Measurements from ENCODE around the gene FOXN3. TPM values are rescaled to one million over a fixed set of nuclear protein-coding genes. Genes with fewer than 3 reads are reported as not detected.

Gene FOXN3
- total and polyA plus RNA-seq, 2 experiments from 2014 or later: 98.9 to 167 TPM

DNA sequence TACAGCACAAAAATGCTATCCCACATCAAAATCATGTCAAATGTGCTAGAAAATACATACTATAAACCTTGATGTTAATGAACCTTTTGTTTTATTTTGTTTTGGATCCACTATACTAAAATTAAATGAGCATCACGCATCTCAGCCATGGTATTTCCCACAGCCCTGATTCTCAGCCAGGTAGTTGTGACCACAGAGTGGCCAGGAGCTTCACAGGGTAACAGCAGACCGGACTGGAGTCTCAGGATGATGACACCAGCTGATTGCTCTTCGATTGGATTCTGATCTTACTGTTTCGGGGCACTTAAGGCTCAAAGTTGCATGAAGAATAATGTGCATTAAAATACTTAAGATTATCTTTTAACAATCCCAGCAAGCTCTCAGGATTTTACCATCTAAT is 134.8 kb downstream of the FOXN3 start (continued):
- TF ChIP-seq STAT1 (IDR thresholded peaks at IDR 0.05; ENCODE audit: unreplicated experiment) (no peak), NANOG (IDR thresholded peaks at IDR 0.05; ENCODE audit: borderline replicate concordance) (no peak)
- TF ChIP-seq, protein P1, sequence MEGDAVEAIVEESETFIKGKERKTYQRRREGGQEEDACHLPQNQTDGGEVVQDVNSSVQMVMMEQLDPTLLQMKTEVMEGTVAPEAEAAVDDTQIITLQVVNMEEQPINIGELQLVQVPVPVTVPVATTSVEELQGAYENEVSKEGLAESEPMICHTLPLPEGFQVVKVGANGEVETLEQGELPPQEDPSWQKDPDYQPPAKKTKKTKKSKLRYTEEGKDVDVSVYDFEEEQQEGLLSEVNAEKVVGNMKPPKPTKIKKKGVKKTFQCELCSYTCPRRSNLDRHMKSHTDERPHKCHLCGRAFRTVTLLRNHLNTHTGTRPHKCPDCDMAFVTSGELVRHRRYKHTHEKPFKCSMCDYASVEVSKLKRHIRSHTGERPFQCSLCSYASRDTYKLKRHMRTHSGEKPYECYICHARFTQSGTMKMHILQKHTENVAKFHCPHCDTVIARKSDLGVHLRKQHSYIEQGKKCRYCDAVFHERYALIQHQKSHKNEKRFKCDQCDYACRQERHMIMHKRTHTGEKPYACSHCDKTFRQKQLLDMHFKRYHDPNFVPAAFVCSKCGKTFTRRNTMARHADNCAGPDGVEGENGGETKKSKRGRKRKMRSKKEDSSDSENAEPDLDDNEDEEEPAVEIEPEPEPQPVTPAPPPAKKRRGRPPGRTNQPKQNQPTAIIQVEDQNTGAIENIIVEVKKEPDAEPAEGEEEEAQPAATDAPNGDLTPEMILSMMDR (conservative IDR thresholded peaks at IDR 0.05; ENCODE audit: low read depth in 2 of 2): no peak

DNA sequence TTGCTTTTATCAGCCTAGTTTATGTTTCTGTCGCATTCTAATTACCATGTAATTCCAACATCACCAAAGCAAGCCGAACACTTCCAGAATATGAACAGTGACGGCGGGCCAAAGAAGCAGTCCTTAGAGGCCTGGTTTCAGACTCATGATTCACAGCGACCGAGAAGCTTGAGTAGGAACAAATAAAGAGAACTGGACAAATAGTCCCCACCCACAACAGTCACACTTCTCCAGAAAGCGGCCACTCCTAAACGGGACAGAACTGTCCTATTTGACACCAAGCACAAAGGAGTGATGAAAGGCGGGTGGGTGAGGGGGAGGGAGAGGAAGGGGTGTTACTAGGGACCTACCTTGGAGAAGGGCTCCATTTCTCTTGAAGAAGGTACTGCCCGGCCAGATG is 136.4 kb downstream of the FOXN3 start:
- Mint-ChIP-seq H3K27ac (peak overlapping the region; percentile 45; the same call in 1 of the 2 replicates), H3K4me3 (no peak overlapping the region), H3K27me3 (ENCODE audit: insufficient read depth, low read depth, poor library complexity) (peaks cover 7% of the 10 kb centered on the region), H3K4me1 (peaks cover 80% of the 10 kb centered on the region), H3K9me3 (no peaks in the 10 kb centered on the region), H3K36me3 (ENCODE audit: low read depth) (peaks cover 34% of the 10 kb centered on the region)
- H3F3A ChIP-seq (replicated peaks; ENCODE audit: low read depth): 0 out of 2 replicates have a peak, but pooled peaks cover 3% of the 10 kb centered on the region
- H3K79me2 ChIP-seq (replicated peaks; ENCODE audit: insufficient read depth): peaks cover 100% of the 10 kb centered on the region
- peaks cover 49% of the 10 kb centered on the region for H3K4me1 ChIP-seq (ENCODE audit: insufficient read depth)
- no peak overlapping the region for H2AFZ ChIP-seq
- DNase-seq (ENCODE audit: low spot score) (no peak), ATAC-seq (no peak)
- peaks cover 2% of the 10 kb centered on the region; the same call in 1 of the 2 replicates for H3K9me2 ChIP-seq (ENCODE audit: insufficient read depth)
- no peaks in the 10 kb centered on the region; the same call in none of the 2 replicates for H3K36me3 ChIP-seq (ENCODE audit: insufficient read depth)
- H4K20me1 ChIP-seq (replicated peaks; ENCODE audit: insufficient read depth): peaks cover 17% of the 10 kb centered on the region
- no peak for TF ChIP-seq NANOG (IDR thresholded peaks at IDR 0.05; ENCODE audit: borderline replicate concordance)
- TF ChIP-seq, protein P1 (conservative IDR thresholded peaks at IDR 0.05; ENCODE audit: low read depth in 2 of 2): no peak
- TF ChIP-seq STAT1 (IDR thresholded peaks at IDR 0.05; ENCODE audit: unreplicated experiment): no peak
- no peak for TF ChIP-seq POLR2AphosphoS5 (IDR thresholded peaks at IDR 0.05; ENCODE audit: low read depth)
- TF ChIP-seq EZH2 (IDR thresholded peaks at IDR 0.05; ENCODE audit: low read depth, unreplicated experiment): no peak
- no peak overlapping the region for H3K4me3 ChIP-seq
- no peaks in the 10 kb centered on the region for H3K27me3 ChIP-seq (ENCODE audit: insufficient read depth)
- no peak overlapping the region for H3K4me2 ChIP-seq
- H3K27ac ChIP-seq (ENCODE audit: low read depth): no peak overlapping the region

DNA sequence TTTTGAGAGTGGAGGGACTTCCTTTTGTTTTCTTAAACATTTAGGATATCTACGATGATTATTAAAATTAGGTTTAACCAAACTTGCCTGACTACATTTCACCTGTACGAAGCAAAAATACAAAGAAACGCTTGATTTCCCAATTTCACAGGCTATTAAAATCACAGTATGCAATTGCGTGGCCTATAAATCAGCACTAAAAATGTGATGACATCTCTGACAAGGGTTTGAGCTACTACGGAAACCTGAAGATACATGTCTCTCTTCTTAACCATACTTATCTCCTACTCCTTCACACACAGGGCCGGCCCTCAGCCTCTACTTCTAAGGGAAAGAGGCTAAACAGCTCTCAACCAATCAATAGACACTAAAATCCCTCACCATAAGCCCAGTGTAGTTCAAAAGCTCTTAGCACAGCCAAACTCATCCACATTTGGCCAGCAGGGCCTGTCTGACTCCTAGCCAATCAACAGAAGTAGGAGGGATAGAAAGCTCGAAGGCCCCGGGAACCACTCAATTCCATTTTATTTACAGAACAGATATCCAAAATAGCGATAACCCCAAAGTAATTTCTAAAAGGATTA is 137.3 kb downstream of the FOXN3 start:
- Histone ChIP-seq H3K4me3 (no peak overlapping the region), H3K4me2 (no peak overlapping the region), H3K9me2 (ENCODE audit: insufficient read depth) (peaks cover 7% of the 10 kb centered on the region; the same call in 1 of the 2 replicates), H3K4me1 (ENCODE audit: insufficient read depth) (peaks cover 54% of the 10 kb centered on the region), H3K27ac (ENCODE audit: low read depth) (0 out of 2 replicates have a peak overlapping the region, but pooled peaks have one; percentile 2), H3K36me3 (ENCODE audit: insufficient read depth) (no peaks in the 10 kb centered on the region; the same call in none of the 2 replicates), H3K27me3 (ENCODE audit: insufficient read depth) (no peaks in the 10 kb centered on the region), H3F3A (replicated peaks; ENCODE audit: low read depth) (0 out of 2 replicates have a peak, but pooled peaks cover 3% of the 10 kb centered on the region), H2AFZ (no peak overlapping the region), H4K20me1 (replicated peaks; ENCODE audit: insufficient read depth) (peaks cover 19% of the 10 kb centered on the region), H3K79me2 (replicated peaks; ENCODE audit: insufficient read depth) (peaks cover 100% of the 10 kb centered on the region)
- DNase-seq (ENCODE audit: low spot score) (no peak), ATAC-seq (peak; percentile 21; the same call in 1 of the 3 replicates)
- H3K27ac Mint-ChIP-seq: peak overlapping the region; percentile 77; the same call in 1 of the 2 replicates
- peaks cover 81% of the 10 kb centered on the region for H3K4me1 Mint-ChIP-seq
- H3K4me3 Mint-ChIP-seq: no peak overlapping the region
- peaks cover 42% of the 10 kb centered on the region for H3K36me3 Mint-ChIP-seq (ENCODE audit: low read depth)
- no peaks in the 10 kb centered on the region for H3K9me3 Mint-ChIP-seq
- H3K27me3 Mint-ChIP-seq (ENCODE audit: insufficient read depth, low read depth, poor library complexity): peaks cover 7% of the 10 kb centered on the region
- no peak for TF ChIP-seq ZNF114 (CRISPR knock-in tag; IDR thresholded peaks at IDR 0.05)
- no peak for TF ChIP-seq NANOG (IDR thresholded peaks at IDR 0.05; ENCODE audit: borderline replicate concordance)
- no peak for TF ChIP-seq STAT1 (IDR thresholded peaks at IDR 0.05; ENCODE audit: unreplicated experiment)
- TF ChIP-seq, protein P2, sequence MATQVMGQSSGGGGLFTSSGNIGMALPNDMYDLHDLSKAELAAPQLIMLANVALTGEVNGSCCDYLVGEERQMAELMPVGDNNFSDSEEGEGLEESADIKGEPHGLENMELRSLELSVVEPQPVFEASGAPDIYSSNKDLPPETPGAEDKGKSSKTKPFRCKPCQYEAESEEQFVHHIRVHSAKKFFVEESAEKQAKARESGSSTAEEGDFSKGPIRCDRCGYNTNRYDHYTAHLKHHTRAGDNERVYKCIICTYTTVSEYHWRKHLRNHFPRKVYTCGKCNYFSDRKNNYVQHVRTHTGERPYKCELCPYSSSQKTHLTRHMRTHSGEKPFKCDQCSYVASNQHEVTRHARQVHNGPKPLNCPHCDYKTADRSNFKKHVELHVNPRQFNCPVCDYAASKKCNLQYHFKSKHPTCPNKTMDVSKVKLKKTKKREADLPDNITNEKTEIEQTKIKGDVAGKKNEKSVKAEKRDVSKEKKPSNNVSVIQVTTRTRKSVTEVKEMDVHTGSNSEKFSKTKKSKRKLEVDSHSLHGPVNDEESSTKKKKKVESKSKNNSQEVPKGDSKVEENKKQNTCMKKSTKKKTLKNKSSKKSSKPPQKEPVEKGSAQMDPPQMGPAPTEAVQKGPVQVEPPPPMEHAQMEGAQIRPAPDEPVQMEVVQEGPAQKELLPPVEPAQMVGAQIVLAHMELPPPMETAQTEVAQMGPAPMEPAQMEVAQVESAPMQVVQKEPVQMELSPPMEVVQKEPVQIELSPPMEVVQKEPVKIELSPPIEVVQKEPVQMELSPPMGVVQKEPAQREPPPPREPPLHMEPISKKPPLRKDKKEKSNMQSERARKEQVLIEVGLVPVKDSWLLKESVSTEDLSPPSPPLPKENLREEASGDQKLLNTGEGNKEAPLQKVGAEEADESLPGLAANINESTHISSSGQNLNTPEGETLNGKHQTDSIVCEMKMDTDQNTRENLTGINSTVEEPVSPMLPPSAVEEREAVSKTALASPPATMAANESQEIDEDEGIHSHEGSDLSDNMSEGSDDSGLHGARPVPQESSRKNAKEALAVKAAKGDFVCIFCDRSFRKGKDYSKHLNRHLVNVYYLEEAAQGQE (IDR thresholded peaks at IDR 0.05; ENCODE audit: unreplicated experiment): no peak
- no peak for TF ChIP-seq POLR2AphosphoS5 (IDR thresholded peaks at IDR 0.05; ENCODE audit: low read depth)
- no peak for TF ChIP-seq JUNB (IDR thresholded peaks at IDR 0.05; ENCODE audit: unreplicated experiment)
- TF ChIP-seq, protein P1 (conservative IDR thresholded peaks at IDR 0.05; ENCODE audit: low read depth in 2 of 2): no peak

Measured in GM23338 (cell line).